GM18861 (cell line): ENCODE results near the gene CD1B.
A peak's percentile ranks its signal among the peaks of the same experiment; 100 is the strongest.
"Not testable (repeated sequence)": the region's sequence is repeated elsewhere in the genome, so short reads cannot be mapped to it uniquely, and the experiment has no call there.

Experiments used
- ATAC-seq: cut with Tn5 transposase; IDR thresholded peaks from one replicate; pipeline ENCODE4 v1.9.1; 2021; ENCODE audit not compliant: unreplicated experiment

Gene CD1B

GRCh38 chr1:158331481-158332150, at the start of gene CD1B:
CD1B (minus strand) TSS chr1:158331531; CDS start chr1:158331423, 108 bp downstream.
- no peak for ATAC-seq

DNA sequence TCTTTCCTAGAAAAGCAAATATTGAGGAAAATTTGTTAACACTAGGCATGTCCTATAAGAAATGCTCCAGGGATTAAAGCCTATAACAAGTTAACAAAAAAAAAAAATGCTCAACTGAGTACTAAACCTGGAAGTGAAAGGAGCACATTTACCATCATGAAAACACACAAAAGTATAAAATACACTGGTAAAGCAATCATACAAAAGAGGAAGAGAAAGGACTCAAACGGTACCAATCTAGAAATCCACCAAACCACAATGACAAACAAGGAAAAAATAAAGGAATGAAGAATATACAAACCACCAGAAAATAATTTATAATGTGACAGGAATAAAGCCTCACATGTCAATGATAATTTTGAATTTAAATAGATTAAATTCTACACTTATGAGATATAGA, 43.5 kb upstream of the CD1B start:
- ATAC-seq: no peak

- not testable (repeated sequence) for ATAC-seq
These were observed 42.8 kb upstream of the CD1B start for GRCh38 chr1:158374101-158374500.

GRCh38 chr1:158371188-158371953, 40.0 kb upstream of the CD1B start:
- peak; percentile 95 for ATAC-seq

DNA sequence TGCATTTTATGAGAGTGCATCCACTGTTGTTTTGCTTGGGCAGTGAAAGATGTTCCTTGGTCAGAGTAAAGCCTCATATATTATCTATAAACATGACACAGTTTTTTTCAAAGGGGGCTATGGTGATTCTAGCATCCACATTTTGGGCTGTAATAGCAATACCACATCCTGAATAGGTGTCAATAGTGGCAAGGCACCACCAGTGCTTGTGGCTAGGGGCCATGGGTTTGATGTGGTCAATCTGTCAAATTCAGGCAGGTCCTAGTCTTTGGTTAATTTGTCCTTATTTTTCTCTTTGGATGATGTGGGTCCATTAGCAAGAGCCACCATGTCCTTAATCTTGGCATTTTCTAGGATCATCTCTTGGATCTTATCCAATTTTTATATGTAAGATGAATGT, 35.5 kb upstream of the CD1B start:
- ATAC-seq: no peak

- ATAC-seq: no peak
These were observed 31.6 kb upstream of the CD1B start for GRCh38 chr1:158362941-158363340.

DNA sequence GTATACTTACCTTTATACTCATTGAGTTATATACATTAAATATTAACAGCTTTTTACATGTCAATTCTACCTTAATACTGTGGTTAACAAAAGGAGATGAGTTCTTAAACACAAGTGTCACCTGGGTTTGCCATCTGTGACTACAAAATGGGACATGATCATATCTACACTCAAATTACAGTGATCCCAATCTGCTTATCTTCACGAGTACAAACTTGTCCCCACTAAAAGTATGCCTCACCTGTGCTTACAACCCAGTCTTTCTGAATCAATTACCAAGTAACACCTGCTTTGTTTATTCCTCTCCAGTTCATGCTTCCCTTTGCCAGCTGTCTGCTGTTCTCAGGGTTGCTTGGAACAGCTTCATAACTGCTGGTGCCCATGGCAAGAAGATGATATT, 31.2 kb upstream of the CD1B start:
- ATAC-seq: no peak

- no peak for ATAC-seq
These were observed 26.1 kb upstream of the CD1B start for GRCh38 chr1:158357441-158357840.

DNA sequence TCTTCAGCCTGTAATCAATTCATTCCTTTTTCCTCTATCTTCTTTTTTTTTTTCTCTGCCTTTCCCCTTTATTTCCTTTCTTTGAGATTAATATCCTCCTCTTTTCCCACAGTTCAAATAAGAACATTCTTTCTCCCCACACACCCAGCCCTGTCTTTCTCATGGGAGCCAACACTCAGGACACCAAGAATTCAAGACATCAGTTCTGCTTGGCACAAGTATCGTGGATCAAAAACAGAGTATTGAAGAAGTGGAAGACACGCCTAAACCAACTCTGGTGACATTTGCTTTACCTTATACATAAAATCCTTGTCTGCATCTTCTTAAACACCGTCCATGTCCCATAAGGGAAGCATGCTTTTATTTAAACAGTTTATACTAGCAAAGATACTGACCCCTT, 25.3 kb upstream of the CD1B start:
- ATAC-seq: no peak

DNA sequence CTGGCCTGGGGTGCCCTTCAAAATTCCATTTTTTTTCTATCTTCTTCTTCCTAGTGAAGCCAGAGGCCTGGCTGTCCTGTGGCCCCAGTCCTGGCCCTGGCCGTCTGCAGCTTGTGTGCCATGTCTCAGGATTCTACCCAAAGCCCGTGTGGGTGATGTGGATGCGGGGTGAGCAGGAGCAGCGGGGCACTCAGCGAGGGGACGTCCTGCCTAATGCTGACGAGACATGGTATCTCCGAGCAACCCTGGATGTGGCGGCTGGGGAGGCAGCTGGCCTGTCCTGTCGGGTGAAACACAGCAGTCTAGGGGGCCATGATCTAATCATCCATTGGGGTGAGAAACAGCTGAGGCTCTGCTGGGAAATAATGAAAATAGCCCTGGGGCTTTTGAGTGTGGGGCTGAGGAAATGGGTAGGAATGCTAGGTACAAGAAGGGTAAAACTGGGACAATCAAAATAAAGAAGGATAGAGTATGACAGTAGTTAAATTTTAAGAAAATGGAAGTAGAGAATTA, 24.5 kb upstream of the CD1B start:
- ATAC-seq: no peak

DNA sequence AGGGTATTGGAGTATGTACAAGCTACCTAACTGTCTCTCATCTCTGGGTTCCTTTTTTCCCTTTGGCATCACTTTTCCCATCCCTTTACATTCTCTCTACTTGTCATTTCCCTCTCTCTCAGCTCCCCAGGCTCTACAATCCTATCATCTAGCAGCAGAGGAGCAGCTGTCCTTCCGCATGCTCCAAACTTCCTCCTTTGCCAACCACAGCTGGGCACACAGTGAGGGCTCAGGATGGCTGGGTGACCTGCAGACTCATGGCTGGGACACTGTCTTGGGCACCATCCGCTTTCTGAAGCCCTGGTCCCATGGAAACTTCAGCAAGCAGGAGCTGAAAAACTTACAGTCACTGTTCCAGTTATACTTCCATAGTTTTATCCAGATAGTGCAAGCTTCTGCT, 22.9 kb upstream of the CD1B start:
- ATAC-seq: no peak

GRCh38 chr1:158353303-158354075, 22.2 kb upstream of the CD1B start, which contains the start of gene CD1E:
CD1E (plus strand) TSS chr1:158353894; CDS start chr1:158353989, 95 bp downstream.
- no peak for ATAC-seq

DNA sequence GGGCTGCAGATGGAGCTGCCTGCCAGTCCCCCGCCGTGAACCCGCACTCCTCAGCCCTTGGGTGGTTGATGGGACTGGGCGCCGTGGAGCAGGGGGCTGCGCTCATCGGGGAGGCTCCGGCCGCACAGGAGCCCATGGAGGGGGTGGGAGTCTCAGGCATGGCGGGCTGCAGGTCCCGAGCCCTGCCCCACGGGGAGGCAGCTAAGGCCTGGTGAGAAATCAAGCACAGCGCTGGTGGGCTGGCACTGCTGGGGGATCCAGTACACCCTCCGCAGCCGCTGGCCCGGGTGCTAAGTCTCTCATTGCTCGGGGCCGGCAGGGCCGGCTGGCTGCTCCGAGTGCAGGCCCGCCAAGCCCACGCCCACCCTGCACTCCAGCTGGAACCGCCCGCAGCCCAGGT, 17.6 kb upstream of the CD1B start:
- not testable (repeated sequence) for ATAC-seq

GRCh38 chr1:158336413-158336812, 5.1 kb upstream of the CD1B start:
- not testable (repeated sequence) for ATAC-seq

GRCh38 chr1:158335213-158335532, 3.8 kb upstream of the CD1B start:
- no peak for ATAC-seq

DNA sequence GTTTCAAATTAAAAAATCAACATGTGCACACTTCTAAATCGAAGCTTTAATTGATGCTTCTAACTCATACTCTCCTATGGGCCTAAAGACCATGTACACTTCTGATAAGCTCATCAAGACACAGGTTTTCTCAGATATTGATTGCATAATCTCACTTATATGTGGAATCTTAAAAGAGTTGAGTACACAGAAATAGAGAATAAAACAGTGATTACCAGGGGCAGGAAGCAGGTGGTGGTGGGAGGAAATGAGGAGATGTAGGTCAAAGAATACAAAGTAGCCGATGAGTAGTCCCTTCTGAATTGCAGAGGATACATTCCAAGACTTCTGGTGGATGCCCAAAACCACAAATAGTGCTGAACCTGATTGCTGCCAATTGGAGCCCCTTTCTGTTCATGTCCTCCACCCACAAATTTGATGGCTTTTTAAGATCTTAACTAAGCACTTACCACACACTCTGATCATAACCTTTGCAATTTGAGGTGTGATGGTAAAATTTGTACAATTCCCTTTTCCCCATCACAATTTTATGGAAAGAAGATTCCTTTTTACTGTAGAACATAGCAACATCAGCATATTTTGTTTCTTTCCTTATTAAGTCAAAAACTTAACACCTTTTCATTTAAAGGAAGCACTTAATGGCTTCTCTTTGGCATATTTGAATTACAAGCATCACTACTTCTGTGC, 3.3 kb upstream of the CD1B start:
- ATAC-seq: no peak

DNA sequence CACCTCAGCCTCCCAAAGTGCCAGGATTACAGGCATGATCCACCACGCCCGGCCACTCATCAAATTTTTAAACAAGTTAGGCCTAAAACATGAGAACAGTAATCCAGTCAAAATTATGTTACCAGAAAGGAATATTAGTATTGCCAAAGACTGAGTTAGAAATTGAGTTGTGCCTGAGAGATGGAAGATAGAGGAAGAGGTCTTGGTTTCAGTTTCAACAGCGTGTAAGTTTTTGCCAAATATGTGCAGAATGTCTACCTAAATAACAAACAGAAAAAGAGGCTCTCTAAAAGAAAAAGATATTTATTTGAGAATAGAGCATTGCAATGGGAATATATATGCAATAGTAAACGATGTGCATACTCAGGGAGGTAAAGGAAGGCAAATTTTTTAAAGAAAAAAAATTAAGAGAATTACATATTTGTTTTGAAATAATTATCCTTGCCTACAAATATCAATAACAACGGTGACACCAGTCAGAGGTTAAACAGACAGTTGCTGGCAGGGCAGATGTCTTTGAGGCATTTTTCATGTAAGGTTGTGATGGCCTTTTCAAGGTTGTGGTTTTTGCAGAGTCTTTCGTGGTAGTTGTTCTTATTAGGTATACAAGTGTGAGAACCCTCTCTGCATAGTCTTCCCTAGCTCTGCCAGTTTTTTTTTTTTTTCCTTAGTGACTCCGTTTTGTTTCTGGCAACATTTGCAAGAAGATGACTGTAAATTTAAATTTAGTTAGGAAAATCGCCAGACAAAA, 2.2 kb upstream of the CD1B start:
- no peak for ATAC-seq

DNA sequence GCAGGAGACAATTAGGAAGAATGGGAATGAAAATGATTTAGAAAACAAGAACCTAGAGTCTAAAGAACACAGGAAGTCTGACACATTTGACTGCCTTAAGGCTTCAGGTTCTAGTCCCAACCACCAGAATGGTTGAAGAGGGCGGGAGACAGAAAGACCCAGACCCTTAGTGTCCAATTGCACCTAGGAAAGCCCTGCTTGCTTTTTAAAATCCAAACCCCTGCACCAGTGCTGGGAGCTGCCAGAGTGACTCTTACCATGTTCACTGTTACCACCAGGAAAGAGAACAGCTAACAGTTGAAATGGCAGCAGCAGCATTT, 265 bp downstream of the CD1B start:
- ATAC-seq: no peak

DNA sequence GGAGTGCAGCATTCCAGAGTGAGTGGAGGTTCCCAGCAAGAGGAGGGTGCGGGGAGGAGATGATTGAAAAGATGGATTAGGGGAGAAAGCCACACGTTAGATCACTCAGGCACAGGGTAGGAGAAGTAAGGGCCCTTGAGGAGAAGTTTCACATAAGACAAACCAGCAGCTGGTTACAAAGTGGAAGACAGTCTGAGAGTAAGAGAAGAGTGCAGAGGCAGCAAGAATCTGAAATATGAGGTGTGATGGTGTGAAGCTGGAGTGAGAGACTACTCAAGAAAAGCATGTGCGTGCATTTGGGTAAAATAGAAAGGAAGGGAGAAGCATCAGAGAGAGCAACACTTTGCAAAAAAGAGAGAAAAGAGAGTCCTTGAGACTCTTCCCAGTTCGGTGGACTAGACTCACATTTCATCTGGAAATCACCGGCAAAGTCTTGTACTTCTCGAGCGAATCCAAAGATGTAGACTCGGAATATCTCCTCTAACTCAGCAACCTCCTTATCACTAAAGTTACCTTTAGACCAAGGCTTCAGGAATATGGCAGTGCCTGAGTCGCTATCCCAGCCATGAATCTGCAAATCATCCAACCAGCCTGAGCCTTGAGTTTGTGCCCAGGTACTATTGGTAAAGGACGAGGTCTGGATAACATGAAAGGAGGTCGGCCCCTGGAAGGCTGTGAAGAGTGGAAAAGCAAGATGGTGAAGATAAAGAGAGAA, 783 bp downstream of the CD1B start:
- ATAC-seq: no peak

DNA sequence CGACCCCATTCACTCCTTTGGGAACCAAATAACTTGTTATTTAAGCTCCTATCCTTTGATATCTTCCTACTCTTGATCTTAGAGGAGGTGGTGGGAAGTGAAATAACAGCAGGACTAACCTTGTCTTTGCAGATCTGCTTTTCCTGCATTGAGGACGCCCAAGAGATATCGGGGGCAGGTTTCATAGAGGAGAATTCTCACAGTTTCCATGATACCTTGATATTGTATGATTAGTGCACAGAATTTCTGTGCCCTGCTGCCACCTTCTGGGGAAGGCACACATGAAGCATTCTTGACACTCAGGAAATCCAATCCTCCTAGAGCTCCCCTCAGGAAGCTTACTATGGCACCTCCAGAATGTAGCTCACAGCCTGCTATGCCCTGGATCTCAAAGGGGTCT, 1.6 kb downstream of the CD1B start:
- no peak for ATAC-seq
